ENCODE data around the gene CITED2. TPM values are rescaled to one million over a fixed set of nuclear protein-coding genes. Genes with fewer than 3 reads are reported as not detected.
"Not testable (repeated sequence)": the region's sequence is repeated elsewhere in the genome, so short reads cannot be mapped to it uniquely, and the experiment has no call there.

CITED2 gene
- total and polyA plus RNA-seq, 7 experiments from 2014 or later = 30.6 to 152 (median 112) TPM

GRCh38 chr6:139415365-139415764 is 40.9 kb upstream of the CITED2 start:
- no peak overlapping the region for H3K4me3 Mint-ChIP-seq
- ATAC-seq = no peak
- intact Hi-C loops (cut with micrococcal nuclease) = no loop called here
- Histone ChIP-seq H3K36me3 (ENCODE audit: control insufficient read depth in 2 of 3, insufficient read depth in 3 of 3, low read length in 3 of 3) (no peaks in the 10 kb centered on the region), H3K27ac (ENCODE audit: low read depth, low read length) (no peak overlapping the region), H3K27me3 (ENCODE audit: control insufficient read depth in 2 of 2, insufficient read depth in 2 of 2, low read length in 2 of 2) (no peaks in the 10 kb centered on the region), H3K4me1 (ENCODE audit: control insufficient read depth in 2 of 2, insufficient read depth in 2 of 2, low read length in 2 of 2) (no peaks in the 10 kb centered on the region), H3K4me3 (ENCODE audit: low read length) (no peak overlapping the region), H3K9me3 (ENCODE audit: control insufficient read depth in 2 of 3, low read length in 3 of 3) (no peaks in the 10 kb centered on the region)
- no peaks in the 10 kb centered on the region for H3K9me3 Mint-ChIP-seq
- no peaks in the 10 kb centered on the region for H3K36me3 Mint-ChIP-seq
- CTCF ChIA-PET = no interaction called here
- H3K4me1 Mint-ChIP-seq = no peaks in the 10 kb centered on the region
- no peak overlapping the region for H3K27ac Mint-ChIP-seq
- peaks cover 0 to 37% (median 0%) of the 10 kb centered on the region in 5 donors for H3K27me3 Mint-ChIP-seq
- POLR2A ChIA-PET = no interaction called here
- no peak for DNase-seq

- intact Hi-C loops (cut with micrococcal nuclease); DNase-seq; H3K36me3 Mint-ChIP-seq; H3K27me3 ChIP-seq (ENCODE audit: control insufficient read depth in 2 of 2, insufficient read depth in 2 of 2, low read length in 2 of 2); H3K27ac ChIP-seq (ENCODE audit: low read depth, low read length); CTCF ChIA-PET; H3K9me3 ChIP-seq (ENCODE audit: control insufficient read depth in 2 of 3, low read length in 3 of 3); H3K9me3 Mint-ChIP-seq; H3K27ac Mint-ChIP-seq; POLR2A ChIA-PET; H3K4me1 Mint-ChIP-seq; H3K4me3 ChIP-seq (ENCODE audit: low read length); H3K4me3 Mint-ChIP-seq; H3K36me3 ChIP-seq (ENCODE audit: control insufficient read depth in 2 of 3, insufficient read depth in 3 of 3, low read length in 3 of 3); ATAC-seq; H3K4me1 ChIP-seq (ENCODE audit: control insufficient read depth in 2 of 2, insufficient read depth in 2 of 2, low read length in 2 of 2): not testable (repeated sequence)
- H3K27me3 Mint-ChIP-seq = peaks cover 0 to 23% (median 0%) of the 10 kb centered on the region in 5 donors
These were observed 37.7 kb upstream of the CITED2 start for GRCh38 chr6:139412103-139412502.

GRCh38 chr6:139409026-139409425 is 34.6 kb upstream of the CITED2 start:
- Mint-ChIP-seq H3K4me3 (no peak overlapping the region), H3K9me3 (peaks cover 0 to 2% (median 0%) of the 10 kb centered on the region in 11 donors), H3K4me1 (peaks cover 0 to 2% (median 0%) of the 10 kb centered on the region in 7 donors), H3K27me3 (peaks cover 0 to 4% (median 0%) of the 10 kb centered on the region in 5 donors), H3K36me3 (no peaks in the 10 kb centered on the region), H3K27ac (no peak overlapping the region)
- Histone ChIP-seq H3K27ac (ENCODE audit: low read depth, low read length) (no peak overlapping the region), H3K9me3 (ENCODE audit: control insufficient read depth in 2 of 3, low read length in 3 of 3) (no peaks in the 10 kb centered on the region), H3K4me1 (ENCODE audit: control insufficient read depth in 2 of 2, insufficient read depth in 2 of 2, low read length in 2 of 2) (no peaks in the 10 kb centered on the region), H3K4me3 (ENCODE audit: low read length) (no peak overlapping the region), H3K27me3 (ENCODE audit: control insufficient read depth in 2 of 2, insufficient read depth in 2 of 2, low read length in 2 of 2) (no peaks in the 10 kb centered on the region), H3K36me3 (ENCODE audit: control insufficient read depth in 2 of 3, insufficient read depth in 3 of 3, low read length in 3 of 3) (no peaks in the 10 kb centered on the region)
- ATAC-seq (no peak), DNase-seq (no peak)
- ChIA-PET CTCF (no interaction called here), POLR2A (interaction anchor here (0.5 kb wide), 1 partner anchor 953 kb away, joined by 3 read pairs; no protein-coding TSS in a partner anchor)
- intact Hi-C loops (cut with micrococcal nuclease) = loop anchor here in 1 of 2 donors (10.0 kb wide), 1 partner anchor 216 kb away; no protein-coding TSS in a partner anchor

GRCh38 chr6:139407718-139408222 is 33.3 kb upstream of the CITED2 start:
- Histone ChIP-seq H3K9me3 (ENCODE audit: control insufficient read depth in 2 of 3, low read length in 3 of 3) (no peaks in the 10 kb centered on the region), H3K27me3 (ENCODE audit: control insufficient read depth in 2 of 2, insufficient read depth in 2 of 2, low read length in 2 of 2) (no peaks in the 10 kb centered on the region), H3K4me3 (ENCODE audit: low read length) (no peak overlapping the region), H3K36me3 (ENCODE audit: control insufficient read depth in 2 of 3, insufficient read depth in 3 of 3, low read length in 3 of 3) (no peaks in the 10 kb centered on the region), H3K27ac (ENCODE audit: low read depth, low read length) (no peak overlapping the region), H3K4me1 (ENCODE audit: control insufficient read depth in 2 of 2, insufficient read depth in 2 of 2, low read length in 2 of 2) (no peaks in the 10 kb centered on the region)
- Mint-ChIP-seq H3K4me3 (no peak overlapping the region), H3K27me3 (no peaks in the 10 kb centered on the region), H3K9me3 (peaks cover 0 to 2% (median 0%) of the 10 kb centered on the region in 11 donors), H3K4me1 (peaks cover 0 to 2% (median 0%) of the 10 kb centered on the region in 7 donors), H3K36me3 (no peaks in the 10 kb centered on the region), H3K27ac (no peak overlapping the region)
- intact Hi-C loops (cut with micrococcal nuclease) = loop anchor here in 1 of 2 donors (10.0 kb wide), 1 partner anchor 217 kb away; no protein-coding TSS in a partner anchor
- DNase-seq = no peak
- no peak for ATAC-seq
- POLR2A ChIA-PET = no interaction called here
- CTCF ChIA-PET = no interaction called here

- Histone ChIP-seq H3K4me1 (ENCODE audit: control insufficient read depth in 2 of 2, insufficient read depth in 2 of 2, low read length in 2 of 2) (no peaks in the 10 kb centered on the region), H3K9me3 (ENCODE audit: control insufficient read depth in 2 of 3, low read length in 3 of 3) (no peaks in the 10 kb centered on the region), H3K4me3 (ENCODE audit: low read length) (no peak overlapping the region), H3K36me3 (ENCODE audit: control insufficient read depth in 2 of 3, insufficient read depth in 3 of 3, low read length in 3 of 3) (no peaks in the 10 kb centered on the region), H3K27me3 (ENCODE audit: control insufficient read depth in 2 of 2, insufficient read depth in 2 of 2, low read length in 2 of 2) (no peaks in the 10 kb centered on the region), H3K27ac (ENCODE audit: low read depth, low read length) (no peak overlapping the region)
- no peak overlapping the region for H3K27ac Mint-ChIP-seq
- ChIA-PET POLR2A (interaction anchor here (0.8 kb wide), 1 partner anchor 217 kb away, joined by 3 read pairs; no protein-coding TSS in a partner anchor), CTCF (no interaction called here)
- no peak for ATAC-seq
- peaks cover 0 to 2% (median 0%) of the 10 kb centered on the region in 11 donors for H3K9me3 Mint-ChIP-seq
- H3K4me3 Mint-ChIP-seq = no peak overlapping the region
- intact Hi-C loops (cut with micrococcal nuclease) = loop anchor here in 1 of 2 donors (10.0 kb wide), 1 partner anchor 218 kb away; no protein-coding TSS in a partner anchor
- H3K27me3 Mint-ChIP-seq = no peaks in the 10 kb centered on the region
- H3K36me3 Mint-ChIP-seq = no peaks in the 10 kb centered on the region
- no peak for DNase-seq
- H3K4me1 Mint-ChIP-seq = peaks cover 0 to 2% (median 0%) of the 10 kb centered on the region in 7 donors
These were observed 32.3 kb upstream of the CITED2 start for GRCh38 chr6:139406577-139407343.

- DNase-seq = no peak
- H3K9me3 Mint-ChIP-seq = peaks cover 0 to 2% (median 0%) of the 10 kb centered on the region in 11 donors
- intact Hi-C loops (cut with micrococcal nuclease) = loop anchor here in 1 of 2 donors (10.0 kb wide), 1 partner anchor 222 kb away; no protein-coding TSS in a partner anchor
- Histone ChIP-seq H3K4me3 (ENCODE audit: low read length) (no peak overlapping the region), H3K36me3 (ENCODE audit: control insufficient read depth in 2 of 3, insufficient read depth in 3 of 3, low read length in 3 of 3) (no peaks in the 10 kb centered on the region), H3K4me1 (ENCODE audit: control insufficient read depth in 2 of 2, insufficient read depth in 2 of 2, low read length in 2 of 2) (no peaks in the 10 kb centered on the region), H3K27ac (ENCODE audit: low read depth, low read length) (no peak overlapping the region), H3K9me3 (ENCODE audit: control insufficient read depth in 2 of 3, low read length in 3 of 3) (no peaks in the 10 kb centered on the region), H3K27me3 (ENCODE audit: control insufficient read depth in 2 of 2, insufficient read depth in 2 of 2, low read length in 2 of 2) (no peaks in the 10 kb centered on the region)
- H3K4me1 Mint-ChIP-seq = peaks cover 0 to 2% (median 0%) of the 10 kb centered on the region in 7 donors
- no peak overlapping the region for H3K4me3 Mint-ChIP-seq
- no peak for ATAC-seq
- H3K36me3 Mint-ChIP-seq = no peaks in the 10 kb centered on the region
- no peak overlapping the region for H3K27ac Mint-ChIP-seq
- ChIA-PET CTCF (no interaction called here), POLR2A (no interaction called here)
- peaks cover 0 to 20% (median under 1%) of the 10 kb centered on the region in 5 donors for H3K27me3 Mint-ChIP-seq
These were observed 28.5 kb upstream of the CITED2 start for GRCh38 chr6:139402876-139403386.

Data from naive thymus-derived CD4-positive, alpha-beta T cell (primary cell).